Adrenal gland (tissue), 12 donors: ENCODE results near the gene ICE1. TPM values are rescaled to one million over a fixed set of nuclear protein-coding genes. Genes with fewer than 3 reads are reported as not detected.

Source experiments
- DNase-seq, 7 donors: peaks; one replicate each; pipeline ENCODE4 v3.0.0-alpha.2; 2019 to 2020
- H3K27ac ChIP-seq, 5 donors: fragments of 200-600 bp; sonication (generic) in 4 of 5; 1 replicate in 3 of 5; 2 replicates in 2 of 5; pipeline versions ENCODE4 v1.5.1 to v1.8.0; 2016 to 2020; ENCODE audit warnings: mild to moderate bottlenecking in 1 of 5
- H3K27me3 ChIP-seq: fragments of 200-600 bp; 2 replicates; pipeline ENCODE4 v1.8.0; 2021
- H3K36me3 ChIP-seq, 2 donors: fragments of 200-600 bp; replicated peaks in 1 of 2; 1 replicate in 1 of 2; 2 replicates in 1 of 2; pipeline versions ENCODE4 v1.5.1 to v1.8.0; 2018 to 2022
- H3K4me1 ChIP-seq, 2 donors: fragments of 200-600 bp; replicated peaks in 1 of 2; 1 replicate in 1 of 2; 2 replicates in 1 of 2; pipeline versions ENCODE4 v1.5.1 to v1.8.0; 2018 to 2021
- H3K4me3 ChIP-seq, 4 donors: fragments of 200-600 bp; sonication (generic) in 3 of 4; one replicate each; pipeline ENCODE4 v1.5.1; 2016 to 2018
- H3K9me3 ChIP-seq, 3 donors: fragments of 200-600 bp; sonication (generic) in 1 of 3; replicated peaks in 1 of 3; 1 replicate in 2 of 3; 2 replicates in 1 of 3; pipeline versions ENCODE4 v1.5.1 to v1.8.0; 2016 to 2021
- POLR2A ChIP-seq, 2 donors: fragments of 450-650 bp; IDR thresholded peaks; one replicate each; pipeline ENCODE4 v1.6.1; 2017; ENCODE audit warnings: antibody characterized with exemption in 2 of 2, mild to moderate bottlenecking in 2 of 2, moderate library complexity in 1 of 2
- WGBS, 4 donors: extraction: QIAGEN DNeasy Blood & Tissue Kit in 2 of 4; methylation state at CpG; one replicate each; pipeline versions ENCODE4 v1.1.5 to v1.1.7; 2013 to 2017; 5-methylcytosine and 5-hydroxymethylcytosine counted together
- intact Hi-C, 2 donors: fragments of 100-400 bp; cut with DNase I; formaldehyde crosslinking; loops; one replicate each; pipeline versions ENCODE4 v1.14.1 to v1.15.0; 2022 to 2023
- polyA plus RNA-seq, 3 donors: library from polyadenylated mRNA; stranded (reverse); fragments of 200-250 nt in 2 of 3; fragments of 350-450 nt in 1 of 3; fragmentation: Illumina TruSeq in 1 of 3; extraction: RNeasy Lipid Tissue Mini Kit (QIAGEN cat#74804) in 1 of 3; gene quantifications; one replicate each; pipeline ENCODE4 v1.2.3, GENCODE V29; 2013 to 2014
- total RNA-seq, 9 donors: library from RNA; depleted of rRNA in 4 of 9; stranded (reverse); fragments of >200 nt in 4 of 9; fragments of 120-200 nt in 1 of 9; fragmentation: NEBNext Ultra II Directional in 1 of 9; extraction: Animal tissue kit (Norgen Biotek cat#: 25700) in 1 of 9; gene quantifications; one replicate each; pipeline versions ENCODE4 v1.1.0 to v1.2.4, GENCODE V29; 2013 to 2023
- TF ChIP-seq, protein P1 (sequence below), 6 experiments: fragments of 450-650 bp in 4 of 6; fragments of 200-600 bp in 2 of 6; sonication (generic) in 1 of 6; IDR thresholded peaks; 1 replicate in 5 of 6; 2 replicates in 1 of 6; pipeline versions ENCODE4 v1.5.1 to v1.8.0; 2016 to 2021; ENCODE audit warnings: antibody characterized with exemption in 6 of 6, mild to moderate bottlenecking in 2 of 6, moderate library complexity in 1 of 6
- donor health status: healthy with polysubstance abuse.
- donor health status: Bipolar disorder and iron deficiency.
- donor health status: DM: yes; HTN: yes; CAD: no.
- donor health status: DM: no; HTN: no; CAD: no.
- donor health status: DM: no; HTN: no; CAD: no.
- donor health status: DM: yes; HTN: yes; CAD: no.

Gene ICE1
- total and polyA plus RNA-seq, 12 donors: 6.0 to 33.7 (median 21.2) TPM

DNA sequence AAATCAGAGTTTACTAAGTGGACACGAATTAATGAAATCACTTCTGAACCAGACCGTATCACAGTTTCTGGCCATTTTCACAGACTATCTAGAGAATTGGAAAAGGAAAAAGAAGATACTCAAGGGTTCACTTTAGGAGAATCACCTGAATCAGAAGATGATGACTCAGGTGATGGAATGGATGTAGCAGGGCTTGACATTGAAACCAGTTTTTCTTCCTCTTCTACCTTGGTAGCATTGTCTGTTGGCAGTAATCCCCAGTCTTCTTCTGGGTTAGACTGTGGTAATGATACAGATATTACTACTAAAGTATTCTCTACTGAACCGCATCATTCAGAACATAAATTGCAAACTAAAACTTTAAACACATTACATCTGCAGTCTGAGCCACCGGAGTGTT is 38.5 kb downstream of the ICE1 start:
- no peaks in the 10 kb centered on the region for H3K9me3 ChIP-seq
- no peaks in the 10 kb centered on the region for H3K4me1 ChIP-seq
- 97 to 98% (median 97%) methylated on average over 4 of the region's 4 CpGs for WGBS, 4 donors
- H3K27ac ChIP-seq: no peak overlapping the region
- H3K27me3 ChIP-seq: no peaks in the 10 kb centered on the region
- no peak for DNase-seq
- H3K36me3 ChIP-seq: peaks cover 0 to 65% of the 10 kb centered on the region in 2 donors
- no peak for TF ChIP-seq POLR2A (IDR thresholded peaks at IDR 0.05)
- TF ChIP-seq, protein P1, sequence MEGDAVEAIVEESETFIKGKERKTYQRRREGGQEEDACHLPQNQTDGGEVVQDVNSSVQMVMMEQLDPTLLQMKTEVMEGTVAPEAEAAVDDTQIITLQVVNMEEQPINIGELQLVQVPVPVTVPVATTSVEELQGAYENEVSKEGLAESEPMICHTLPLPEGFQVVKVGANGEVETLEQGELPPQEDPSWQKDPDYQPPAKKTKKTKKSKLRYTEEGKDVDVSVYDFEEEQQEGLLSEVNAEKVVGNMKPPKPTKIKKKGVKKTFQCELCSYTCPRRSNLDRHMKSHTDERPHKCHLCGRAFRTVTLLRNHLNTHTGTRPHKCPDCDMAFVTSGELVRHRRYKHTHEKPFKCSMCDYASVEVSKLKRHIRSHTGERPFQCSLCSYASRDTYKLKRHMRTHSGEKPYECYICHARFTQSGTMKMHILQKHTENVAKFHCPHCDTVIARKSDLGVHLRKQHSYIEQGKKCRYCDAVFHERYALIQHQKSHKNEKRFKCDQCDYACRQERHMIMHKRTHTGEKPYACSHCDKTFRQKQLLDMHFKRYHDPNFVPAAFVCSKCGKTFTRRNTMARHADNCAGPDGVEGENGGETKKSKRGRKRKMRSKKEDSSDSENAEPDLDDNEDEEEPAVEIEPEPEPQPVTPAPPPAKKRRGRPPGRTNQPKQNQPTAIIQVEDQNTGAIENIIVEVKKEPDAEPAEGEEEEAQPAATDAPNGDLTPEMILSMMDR (IDR thresholded peaks at IDR 0.05): no peak
- no peak overlapping the region for H3K4me3 ChIP-seq
- intact Hi-C loops: no loop called here

DNA sequence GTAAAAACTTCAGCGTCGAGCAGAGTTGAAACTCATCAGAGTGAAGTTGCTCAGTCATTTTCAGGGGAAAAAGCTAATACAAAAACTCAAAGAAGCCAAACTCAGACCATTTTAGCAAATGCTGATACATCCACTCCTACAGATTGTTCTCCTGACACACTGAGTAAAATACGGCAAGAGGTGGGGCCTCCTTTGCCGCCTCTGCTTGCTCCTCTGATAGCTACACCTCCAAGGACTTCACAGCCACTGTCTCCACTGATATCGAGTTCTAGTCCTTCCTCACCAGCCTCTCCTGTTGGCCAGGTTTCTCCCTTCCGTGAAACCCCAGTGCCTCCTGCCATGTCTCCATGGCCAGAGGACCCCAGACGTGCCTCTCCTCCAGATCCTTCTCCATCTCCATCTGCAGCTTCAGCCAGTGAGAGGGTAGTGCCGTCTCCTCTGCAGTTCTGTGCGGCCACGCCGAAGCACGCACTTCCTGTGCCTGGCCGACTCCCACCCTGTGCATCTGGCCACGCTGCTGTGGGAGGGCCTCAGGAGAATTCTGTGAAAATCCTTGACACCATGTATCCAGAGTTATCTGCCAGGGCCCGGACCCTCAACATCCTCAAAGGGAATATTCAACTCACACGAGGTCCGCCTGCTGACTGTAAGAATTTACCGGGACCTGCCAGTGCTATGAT is 41.7 kb downstream of the ICE1 start:
- no peaks in the 10 kb centered on the region for H3K4me1 ChIP-seq
- H3K4me3 ChIP-seq: no peak overlapping the region
- no peaks in the 10 kb centered on the region for H3K27me3 ChIP-seq
- no peaks in the 10 kb centered on the region for H3K9me3 ChIP-seq
- WGBS, 4 donors: 95 to 98% (median 98%) methylated on average over 8 to 18 of the region's 18 CpGs
- intact Hi-C loops: no loop called here
- TF ChIP-seq POLR2A (IDR thresholded peaks at IDR 0.05): no peak
- TF ChIP-seq, protein P1 (IDR thresholded peaks at IDR 0.05): no peak
- H3K36me3 ChIP-seq: peaks cover 0 to 37% of the 10 kb centered on the region in 2 donors
- no peak for DNase-seq
- no peak overlapping the region for H3K27ac ChIP-seq

DNA sequence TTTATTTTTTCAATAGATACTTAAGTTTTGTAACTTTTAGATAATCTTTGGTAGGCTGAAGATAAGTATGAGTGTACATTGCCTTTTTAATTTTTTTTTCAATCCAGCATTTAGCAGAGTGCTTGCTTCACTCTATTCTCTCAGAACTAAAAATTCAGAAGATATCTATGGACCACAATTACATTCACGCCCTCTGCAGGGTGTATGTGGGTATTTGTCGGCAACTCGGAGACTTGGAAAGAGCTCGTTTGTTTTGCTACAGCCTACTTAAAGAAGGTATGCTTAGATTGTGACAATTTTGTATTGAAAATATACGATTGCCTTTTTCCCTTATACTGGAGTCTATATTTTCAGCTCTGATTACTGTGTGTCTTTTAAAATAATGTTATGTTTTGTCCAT is 43.8 kb downstream of the ICE1 start:
- H3K36me3 ChIP-seq: peaks cover 0 to 17% of the 10 kb centered on the region in 2 donors
- 92 to 97% (median 95%) methylated on average over 5 of the region's 5 CpGs for WGBS, 4 donors
- no peak overlapping the region for H3K4me3 ChIP-seq
- DNase-seq: no peak
- H3K27me3 ChIP-seq: no peaks in the 10 kb centered on the region
- H3K4me1 ChIP-seq: no peaks in the 10 kb centered on the region
- intact Hi-C loops: no loop called here
- H3K9me3 ChIP-seq: no peaks in the 10 kb centered on the region
- TF ChIP-seq, protein P1 (IDR thresholded peaks at IDR 0.05): no peak
- TF ChIP-seq POLR2A (IDR thresholded peaks at IDR 0.05): no peak
- H3K27ac ChIP-seq: no peak overlapping the region

DNA sequence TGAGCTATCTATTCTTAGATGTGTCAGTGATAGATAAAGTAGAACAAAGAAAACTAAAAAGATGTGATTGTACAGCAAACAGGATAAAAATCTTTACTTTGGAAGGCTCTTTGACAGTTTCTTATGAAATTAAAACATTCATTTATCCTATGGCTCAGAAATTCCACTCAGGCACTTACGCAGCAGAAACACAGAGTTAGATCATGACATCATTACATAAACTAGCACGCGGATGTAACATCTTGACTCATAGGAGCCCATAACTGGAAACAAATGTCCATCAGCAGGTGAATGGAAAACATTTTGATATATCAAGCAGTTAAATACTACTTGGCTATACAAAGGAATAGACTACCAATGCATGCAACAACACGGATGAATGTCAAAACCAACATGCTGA is 45.3 kb downstream of the ICE1 start:
- no peak for DNase-seq
- H3K36me3 ChIP-seq: peaks cover 0 to 2% of the 10 kb centered on the region in 2 donors
- H3K4me1 ChIP-seq: no peaks in the 10 kb centered on the region
- H3K4me3 ChIP-seq: no peak overlapping the region
- no peaks in the 10 kb centered on the region for H3K9me3 ChIP-seq
- no peaks in the 10 kb centered on the region for H3K27me3 ChIP-seq
- intact Hi-C loops: no loop called here
- no peak overlapping the region for H3K27ac ChIP-seq
- TF ChIP-seq, protein P1 (IDR thresholded peaks at IDR 0.05): no peak
- TF ChIP-seq POLR2A (IDR thresholded peaks at IDR 0.05): no peak
- WGBS, 4 donors: 95 to 99% (median 97%) methylated on average over 4 of the region's 4 CpGs
